Naive thymus-derived CD4-positive, alpha-beta T cell (primary cell): Measurements from ENCODE around the gene SYNE2. TPM values are rescaled to one million over a fixed set of nuclear protein-coding genes. Genes with fewer than 3 reads are reported as not detected.

ENCODE experiments used
- ATAC-seq: fragments of 150-1000 bp; cut with Tn5 transposase; 2 replicates; pipeline ENCODE4 v1.10.0; 2021; ENCODE audit warnings: mild to moderate bottlenecking, moderate library complexity
- CTCF ChIA-PET: fragments of 350-600 bp; sonication (Branson Sonifier 250); formaldehyde crosslinking; loops from one replicate; lab custom pipeline; 2021; ENCODE audit warnings: antibody characterized with exemption; lab: Charles Lee
- POLR2A ChIA-PET: fragments of 350-600 bp; sonication (Branson Sonifier 250); formaldehyde crosslinking; loops from one replicate; lab custom pipeline; 2021; ENCODE audit warnings: antibody characterized with exemption, inconsistent platforms; lab: Charles Lee
- DNase-seq, 9 donors: peaks; one replicate each; pipeline versions ENCODE4 v3.0.0 to v3.0.0-alpha.2; 2020 to 2022; ENCODE audit warnings: mixed read lengths in 1 of 9
- H3K27ac ChIP-seq: one replicate; pipeline ENCODE4 v1.7.0; 2013; ENCODE audit warnings: mild to moderate bottlenecking, low read depth, low read length, moderate library complexity
- H3K27me3 ChIP-seq, 2 donors: one replicate each; pipeline ENCODE4 v1.7.0; 2013; ENCODE audit warnings: low read length in 2 of 2, mild to moderate bottlenecking in 2 of 2, moderate library complexity in 2 of 2; ENCODE audit not compliant: control insufficient read depth in 2 of 2, insufficient read depth in 2 of 2
- H3K36me3 ChIP-seq, 3 experiments: 1 replicate in 2 of 3; 2 replicates in 1 of 3; pipeline ENCODE4 v1.7.0; 2013; ENCODE audit warnings: low read length in 3 of 3, mild to moderate bottlenecking in 3 of 3, moderate library complexity in 1 of 3; ENCODE audit not compliant: insufficient read depth in 3 of 3, control insufficient read depth in 2 of 3
- H3K4me1 ChIP-seq, 2 donors: one replicate each; pipeline ENCODE4 v1.7.0; 2013; ENCODE audit warnings: low read length in 2 of 2, mild to moderate bottlenecking in 2 of 2, moderate library complexity in 1 of 2; ENCODE audit not compliant: control insufficient read depth in 2 of 2, insufficient read depth in 2 of 2
- H3K4me3 ChIP-seq: 2 replicates; pipeline ENCODE4 v1.7.0; 2013; ENCODE audit warnings: mild to moderate bottlenecking, low read length
- H3K9me3 ChIP-seq, 3 experiments: 1 replicate in 2 of 3; 2 replicates in 1 of 3; pipeline ENCODE4 v1.7.0; 2013; ENCODE audit warnings: low read length in 3 of 3; ENCODE audit not compliant: control insufficient read depth in 2 of 3
- H3K27ac Mint-ChIP-seq, 9 donors: one replicate each; pipeline ENCODE4 v1.8.0; 2020 to 2022; ENCODE audit warnings: mixed read lengths in 9 of 9, mild to moderate bottlenecking in 8 of 9, moderate library complexity in 5 of 9, inconsistent platforms in 2 of 9
- H3K27me3 Mint-ChIP-seq, 5 donors: one replicate each; pipeline ENCODE4 v1.8.0; 2021 to 2022; ENCODE audit warnings: mixed read lengths in 5 of 5, mild to moderate bottlenecking in 1 of 5
- H3K36me3 Mint-ChIP-seq, 5 donors: one replicate each; pipeline ENCODE4 v1.8.0; 2020 to 2022; ENCODE audit warnings: mixed read lengths in 5 of 5, mild to moderate bottlenecking in 3 of 5, inconsistent platforms in 1 of 5
- H3K4me1 Mint-ChIP-seq, 7 donors: one replicate each; pipeline ENCODE4 v1.8.0; 2020 to 2022; ENCODE audit warnings: mixed read lengths in 7 of 7, mild to moderate bottlenecking in 3 of 7, inconsistent platforms in 1 of 7
- H3K4me3 Mint-ChIP-seq, 10 donors: one replicate each; pipeline ENCODE4 v1.8.0; 2020 to 2022; ENCODE audit warnings: mild to moderate bottlenecking in 10 of 10, mixed read lengths in 10 of 10, moderate library complexity in 6 of 10, inconsistent platforms in 2 of 10
- H3K9me3 Mint-ChIP-seq, 11 donors: one replicate each; pipeline ENCODE4 v1.8.0; 2020 to 2022; ENCODE audit warnings: mixed read lengths in 11 of 11, mild to moderate bottlenecking in 4 of 11, inconsistent platforms in 1 of 11, moderate library complexity in 1 of 11
- intact Hi-C, 2 donors: fragments of 100-400 bp; cut with micrococcal nuclease; formaldehyde crosslinking; loops; one replicate each; pipeline ENCODE4 v1.15.1; 2023
- polyA plus RNA-seq, 2 donors: library from polyadenylated mRNA; unstranded; fragments of 300-500 nt; fragmentation: Illumina TruSeq; gene quantifications; one replicate each; pipeline ENCODE4 v1.2.3, GENCODE V29; 2021
- total RNA-seq, 6 experiments: library from RNA in 5 of 6; stranded (reverse) in 5 of 6; gene quantifications; 1 replicate in 5 of 6; 2 replicates in 1 of 6; pipeline ENCODE4 v1.2.3 and lab custom pipeline; 2021 to 2026

SYNE2 gene
- total and polyA plus RNA-seq, 7 experiments from 2014 or later, result 22.4 to 170 (median 139) TPM

DNA sequence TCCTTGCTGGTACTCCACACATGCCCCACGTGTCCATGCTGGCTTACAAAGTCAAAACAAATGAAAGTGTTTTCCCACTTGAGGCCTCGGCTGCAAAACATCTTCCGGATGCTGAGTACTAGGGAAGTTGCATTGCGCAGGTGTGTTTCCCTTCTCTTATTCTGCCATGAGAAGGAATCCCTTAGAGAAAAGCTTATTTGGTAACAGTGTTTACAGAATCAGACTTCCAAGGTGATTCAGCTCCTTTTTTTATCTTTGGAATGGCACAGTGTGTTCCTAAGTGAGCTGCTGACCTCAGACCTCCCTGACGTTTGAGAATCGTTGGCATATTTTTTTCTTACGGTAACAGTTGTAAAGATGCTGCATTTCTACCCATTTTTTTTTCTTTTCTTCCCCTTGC lies 230.0 kb downstream of the SYNE2 start:
- Mint-ChIP-seq H3K27ac (peak overlapping the region in 1 of 9 donors; percentile 72), H3K36me3 (peaks cover 4 to 64% (median 26%) of the 10 kb centered on the region in 5 donors), H3K4me1 (peaks cover 0 to 2% (median 0%) of the 10 kb centered on the region in 7 donors), H3K27me3 (no peaks in the 10 kb centered on the region), H3K9me3 (peaks cover 0 to 1% (median 0%) of the 10 kb centered on the region in 11 donors), H3K4me3 (no peak overlapping the region)
- Histone ChIP-seq H3K36me3 (peaks cover 0 to 44% (median 37%) of the 10 kb centered on the region in 3 experiments), H3K4me1 (no peaks in the 10 kb centered on the region), H3K27me3 (no peaks in the 10 kb centered on the region), H3K27ac (no peak overlapping the region), H3K9me3 (no peaks in the 10 kb centered on the region), H3K4me3 (no peak overlapping the region)
- no peak for ATAC-seq
- no peak for DNase-seq
- intact Hi-C loops, result no loop called here
- ChIA-PET CTCF (interaction anchor here (0.6 kb wide), 1 partner anchor 86 kb away, joined by 3 read pairs; no protein-coding TSS in a partner anchor), POLR2A (no interaction called here)

DNA sequence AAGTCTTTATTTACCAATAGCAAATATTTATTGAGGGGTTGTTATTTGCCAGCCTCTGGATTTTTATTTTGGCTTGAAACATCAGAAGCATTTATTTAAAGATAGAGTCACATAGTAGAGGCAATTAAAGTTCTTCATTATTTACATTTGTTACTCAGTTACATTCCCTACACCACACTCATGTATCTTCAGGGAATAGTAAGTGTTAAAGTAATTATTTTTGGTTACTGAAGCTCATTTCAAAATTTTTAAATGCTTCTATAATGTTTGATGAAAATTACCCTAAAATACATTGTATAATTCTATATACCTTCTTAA lies 235.8 kb downstream of the SYNE2 start:
- no peaks in the 10 kb centered on the region for H3K27me3 Mint-ChIP-seq
- POLR2A ChIA-PET, result no interaction called here
- peaks cover 0 to 47% (median 23%) of the 10 kb centered on the region in 5 donors for H3K36me3 Mint-ChIP-seq
- peaks cover 4 to 37% (median 14%) of the 10 kb centered on the region in 3 experiments for H3K36me3 ChIP-seq
- H3K4me3 ChIP-seq, result no peak overlapping the region
- H3K4me3 Mint-ChIP-seq, result no peak overlapping the region
- H3K27ac ChIP-seq, result no peak overlapping the region
- no peak overlapping the region for H3K27ac Mint-ChIP-seq
- DNase-seq (no peak), ATAC-seq (no peak)
- no peaks in the 10 kb centered on the region for H3K4me1 ChIP-seq
- H3K9me3 ChIP-seq, result no peaks in the 10 kb centered on the region
- intact Hi-C loops, result no loop called here
- CTCF ChIA-PET, result interaction anchor here (0.7 kb wide), 1 partner anchor 179 kb away, joined by 3 read pairs; no protein-coding TSS in a partner anchor
- no peaks in the 10 kb centered on the region for H3K4me1 Mint-ChIP-seq
- H3K27me3 ChIP-seq, result no peaks in the 10 kb centered on the region
- no peaks in the 10 kb centered on the region for H3K9me3 Mint-ChIP-seq

DNA sequence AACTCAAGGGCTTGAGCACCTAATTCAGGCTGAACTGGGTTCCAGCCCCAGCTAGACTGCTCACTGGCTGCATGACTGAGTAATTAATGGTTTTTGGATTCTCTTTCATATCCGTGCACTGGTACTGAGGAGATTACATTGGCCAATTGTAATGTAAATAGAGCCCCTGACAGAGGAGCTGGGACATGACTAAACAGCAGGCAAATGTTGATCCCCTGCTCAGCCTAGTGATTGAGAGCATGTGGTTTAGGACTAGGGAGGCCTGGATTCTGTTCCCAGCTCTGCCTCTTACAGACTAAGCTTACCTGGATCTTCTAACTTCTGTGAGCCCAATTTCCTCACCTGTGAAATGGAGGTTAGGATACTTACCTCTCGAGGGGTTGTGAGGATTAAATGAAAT lies 237.1 kb downstream of the SYNE2 start:
- Mint-ChIP-seq H3K4me1 (peaks cover 0 to 2% (median 0%) of the 10 kb centered on the region in 7 donors), H3K27ac (no peak overlapping the region), H3K4me3 (no peak overlapping the region), H3K27me3 (no peaks in the 10 kb centered on the region), H3K36me3 (peaks cover 0 to 49% (median 27%) of the 10 kb centered on the region in 5 donors), H3K9me3 (no peaks in the 10 kb centered on the region)
- ChIA-PET CTCF (no interaction called here), POLR2A (no interaction called here)
- Histone ChIP-seq H3K27me3 (no peaks in the 10 kb centered on the region), H3K4me3 (no peak overlapping the region), H3K4me1 (no peaks in the 10 kb centered on the region), H3K36me3 (peaks cover 4 to 40% (median 16%) of the 10 kb centered on the region in 3 experiments), H3K27ac (no peak overlapping the region), H3K9me3 (no peaks in the 10 kb centered on the region)
- intact Hi-C loops, result no loop called here
- ATAC-seq, result no peak
- DNase-seq, result no peak

DNA sequence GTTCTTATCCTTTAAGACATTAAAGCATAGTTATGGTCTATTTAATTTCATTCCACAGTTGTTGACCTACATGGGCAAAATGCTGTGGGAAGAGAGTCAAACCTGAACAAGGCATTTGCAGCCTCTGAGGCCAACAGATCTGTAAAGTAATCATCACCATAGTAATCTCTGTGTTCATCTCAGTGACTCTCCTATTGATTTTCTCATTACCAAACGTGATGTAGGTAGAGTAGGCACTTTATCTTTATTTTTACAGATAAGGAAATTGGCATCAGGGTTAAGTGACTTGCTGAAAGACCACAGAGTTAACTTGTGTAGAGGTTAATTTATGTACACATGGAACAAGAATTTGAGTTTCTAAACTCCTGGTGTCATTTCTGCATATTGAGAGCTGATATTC lies 238.4 kb downstream of the SYNE2 start:
- Mint-ChIP-seq H3K27ac (no peak overlapping the region), H3K4me1 (peaks cover 0 to 2% (median 0%) of the 10 kb centered on the region in 7 donors), H3K4me3 (no peak overlapping the region), H3K9me3 (no peaks in the 10 kb centered on the region), H3K36me3 (peaks cover 0 to 54% (median 27%) of the 10 kb centered on the region in 5 donors), H3K27me3 (no peaks in the 10 kb centered on the region)
- Histone ChIP-seq H3K27me3 (no peaks in the 10 kb centered on the region), H3K4me3 (no peak overlapping the region), H3K36me3 (peaks cover 8 to 41% (median 23%) of the 10 kb centered on the region in 3 experiments), H3K27ac (no peak overlapping the region), H3K4me1 (no peaks in the 10 kb centered on the region), H3K9me3 (no peaks in the 10 kb centered on the region)
- intact Hi-C loops, result no loop called here
- ChIA-PET CTCF (no interaction called here), POLR2A (no interaction called here)
- no peak for DNase-seq
- ATAC-seq, result no peak

DNA sequence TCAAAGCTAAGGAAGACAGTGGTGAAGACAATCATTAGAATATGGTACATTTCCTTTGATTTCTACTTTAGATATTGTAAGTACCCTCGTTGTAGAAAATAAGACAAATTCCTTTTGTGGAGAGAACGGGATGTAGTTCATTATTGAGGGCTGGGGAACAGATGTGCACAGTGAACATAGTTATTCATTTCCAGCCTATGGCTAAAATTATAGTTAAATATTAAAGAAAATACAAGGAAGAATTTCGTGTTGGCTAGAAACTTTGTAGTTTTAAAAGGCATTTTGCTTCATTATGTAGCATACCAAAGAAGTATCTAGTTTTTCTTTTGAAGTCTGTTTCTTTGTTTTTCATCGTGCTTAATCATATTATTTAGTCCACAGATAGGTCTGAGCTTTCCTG lies 239.5 kb downstream of the SYNE2 start:
- H3K27ac Mint-ChIP-seq, result no peak overlapping the region
- CTCF ChIA-PET, result no interaction called here

DNA sequence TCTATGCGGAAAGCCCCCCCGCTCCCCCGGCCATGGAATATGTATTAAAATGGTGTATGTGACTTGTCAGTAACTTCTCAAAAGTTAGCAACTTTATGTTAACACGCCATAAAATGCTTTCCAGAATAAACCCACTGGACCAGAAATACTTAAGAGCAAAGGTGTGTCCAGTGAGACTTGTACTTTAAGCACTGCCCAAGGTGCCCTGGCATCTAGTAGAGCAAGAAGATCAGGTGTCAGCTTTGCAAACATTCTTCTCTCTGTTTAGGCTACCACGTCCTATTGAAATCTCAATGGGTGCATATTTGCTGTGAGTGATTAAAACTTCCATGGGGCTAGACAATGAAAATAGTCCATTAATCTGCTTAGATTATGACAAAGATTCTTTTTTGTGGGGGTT lies 240.1 kb downstream of the SYNE2 start:
- CTCF ChIA-PET, result no interaction called here
- H3K4me3 ChIP-seq, result no peak overlapping the region
- peaks cover 0 to 2% (median 0%) of the 10 kb centered on the region in 7 donors for H3K4me1 Mint-ChIP-seq
- POLR2A ChIA-PET, result interaction anchor here (0.9 kb wide), 1 partner anchor 70 kb away, joined by 3 read pairs; no protein-coding TSS in a partner anchor
- intact Hi-C loops, result no loop called here
- H3K36me3 Mint-ChIP-seq, result peaks cover 6 to 64% (median 43%) of the 10 kb centered on the region in 5 donors
- no peaks in the 10 kb centered on the region for H3K27me3 ChIP-seq
- no peaks in the 10 kb centered on the region for H3K9me3 Mint-ChIP-seq
- H3K9me3 ChIP-seq, result no peaks in the 10 kb centered on the region
- H3K27me3 Mint-ChIP-seq, result no peaks in the 10 kb centered on the region
- no peak for DNase-seq
- no peaks in the 10 kb centered on the region for H3K4me1 ChIP-seq
- ATAC-seq, result no peak
- no peak overlapping the region for H3K4me3 Mint-ChIP-seq
- peaks cover 11 to 46% (median 38%) of the 10 kb centered on the region in 3 experiments for H3K36me3 ChIP-seq
- no peak overlapping the region for H3K27ac Mint-ChIP-seq
- H3K27ac ChIP-seq, result no peak overlapping the region

More for the DNA sequence above, 239.5 kb downstream of the SYNE2 start:
- Mint-ChIP-seq H3K4me1 (peaks cover 0 to 2% (median 0%) of the 10 kb centered on the region in 7 donors), H3K4me3 (no peak overlapping the region), H3K9me3 (no peaks in the 10 kb centered on the region), H3K27me3 (no peaks in the 10 kb centered on the region), H3K36me3 (peaks cover 0 to 60% (median 37%) of the 10 kb centered on the region in 5 donors)
- ATAC-seq (no peak), DNase-seq (no peak)
- no peak overlapping the region for H3K27ac ChIP-seq
- H3K4me3 ChIP-seq, result no peak overlapping the region
- H3K9me3 ChIP-seq, result no peaks in the 10 kb centered on the region
- intact Hi-C loops, result no loop called here
- H3K27me3 ChIP-seq, result no peaks in the 10 kb centered on the region
- POLR2A ChIA-PET, result interaction anchor here (0.9 kb wide), 1 partner anchor 71 kb away, joined by 3 read pairs; no protein-coding TSS in a partner anchor
- H3K36me3 ChIP-seq, result peaks cover 8 to 45% (median 33%) of the 10 kb centered on the region in 3 experiments
- H3K4me1 ChIP-seq, result no peaks in the 10 kb centered on the region

DNA sequence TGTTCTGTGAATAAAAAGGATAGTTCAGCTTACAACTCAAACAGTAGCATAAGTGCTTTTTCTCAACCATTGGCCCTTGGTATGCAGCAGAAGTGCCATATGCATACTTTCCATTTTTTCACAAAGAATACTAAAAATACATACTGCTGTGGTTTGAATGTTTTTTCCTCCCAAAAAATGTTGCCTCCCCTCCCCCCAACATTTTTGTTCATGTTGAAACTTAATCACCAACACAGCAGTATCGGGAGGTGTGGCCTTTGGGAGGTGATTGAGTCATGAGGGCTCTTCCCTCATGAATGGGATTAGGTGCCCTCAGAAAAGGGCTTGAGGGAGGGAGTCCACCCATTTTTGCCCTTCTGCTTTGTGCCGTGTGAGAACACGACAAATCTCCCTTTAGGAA lies 242.8 kb downstream of the SYNE2 start:
- CTCF ChIA-PET, result no interaction called here
- intact Hi-C loops, result no loop called here
- no peak overlapping the region for H3K4me3 Mint-ChIP-seq
- ATAC-seq, result no peak
- H3K4me1 Mint-ChIP-seq, result peaks cover 0 to 2% (median 0%) of the 10 kb centered on the region in 7 donors
- no peak for DNase-seq
- Histone ChIP-seq H3K9me3 (no peaks in the 10 kb centered on the region), H3K4me1 (no peaks in the 10 kb centered on the region), H3K27me3 (no peaks in the 10 kb centered on the region), H3K4me3 (no peak overlapping the region), H3K27ac (no peak overlapping the region), H3K36me3 (peaks cover 15 to 53% (median 46%) of the 10 kb centered on the region in 3 experiments)
- H3K9me3 Mint-ChIP-seq, result peaks cover 0 to 4% (median 0%) of the 10 kb centered on the region in 11 donors
- H3K27ac Mint-ChIP-seq, result no peak overlapping the region
- no peaks in the 10 kb centered on the region for H3K27me3 Mint-ChIP-seq
- POLR2A ChIA-PET, result no interaction called here
- H3K36me3 Mint-ChIP-seq, result peaks cover 9 to 79% (median 56%) of the 10 kb centered on the region in 5 donors
